Activated B cell treated with CpG ODN at 0.5 μM for 24 hours (primary cell): Measurements from ENCODE around the gene TNFSF12. TPM values are rescaled to one million over a fixed set of nuclear protein-coding genes. Genes with fewer than 3 reads are reported as not detected.

Experiments used
- ATAC-seq: fragments of 200-7000 bp; cut with Tn5 transposase; one replicate; pipeline ENCODE4 v1.10.0; 2021; ENCODE audit warnings: low read depth, mild to moderate bottlenecking, moderate library complexity
- CTCF ChIA-PET: fragments of 350-600 bp; sonication (Branson Sonifier 250); formaldehyde crosslinking; loops from one replicate; lab custom pipeline; 2021; ENCODE audit warnings: antibody characterized with exemption; lab: Charles Lee
- POLR2A ChIA-PET: fragments of 350-600 bp; sonication (Branson Sonifier 250); formaldehyde crosslinking; loops from one replicate; lab custom pipeline; 2021; ENCODE audit warnings: antibody characterized with exemption; lab: Charles Lee
- DNase-seq: peaks from one replicate; pipeline ENCODE4 v3.0.0; 2022
- H3K27ac Mint-ChIP-seq: one replicate; pipeline ENCODE4 v1.8.0; 2020; ENCODE audit warnings: mixed read lengths
- H3K27me3 Mint-ChIP-seq: one replicate; pipeline ENCODE4 v1.8.0; 2021; ENCODE audit warnings: mixed read lengths
- H3K36me3 Mint-ChIP-seq: one replicate; pipeline ENCODE4 v1.8.0; 2021; ENCODE audit warnings: low read depth, mixed read lengths
- H3K4me1 Mint-ChIP-seq: one replicate; pipeline ENCODE4 v1.8.0; 2021; ENCODE audit warnings: mixed read lengths
- H3K4me3 Mint-ChIP-seq: one replicate; pipeline ENCODE4 v1.8.0; 2020; ENCODE audit warnings: mild to moderate bottlenecking, mixed read lengths
- H3K9me3 Mint-ChIP-seq: one replicate; pipeline ENCODE4 v1.8.0; 2020; ENCODE audit warnings: mixed read lengths
- intact Hi-C: fragments of 100-400 bp; cut with micrococcal nuclease; formaldehyde crosslinking; loops from one replicate; pipeline ENCODE4 v1.15.1; 2024
- total RNA-seq: library from RNA; stranded (reverse); gene quantifications from 2 replicates; pipeline ENCODE4 v1.2.3, GENCODE V29; 2022
- TF ChIP-seq, protein P1 (sequence below): fragments of 200-600 bp; IDR thresholded peaks from one replicate; pipeline ENCODE4 v1.8.0; 2022; ENCODE audit warnings: antibody characterized with exemption, mild to moderate bottlenecking

TNFSF12 gene
- total RNA-seq, 1 donor from 2014 or later = 30.7 TPM

DNA sequence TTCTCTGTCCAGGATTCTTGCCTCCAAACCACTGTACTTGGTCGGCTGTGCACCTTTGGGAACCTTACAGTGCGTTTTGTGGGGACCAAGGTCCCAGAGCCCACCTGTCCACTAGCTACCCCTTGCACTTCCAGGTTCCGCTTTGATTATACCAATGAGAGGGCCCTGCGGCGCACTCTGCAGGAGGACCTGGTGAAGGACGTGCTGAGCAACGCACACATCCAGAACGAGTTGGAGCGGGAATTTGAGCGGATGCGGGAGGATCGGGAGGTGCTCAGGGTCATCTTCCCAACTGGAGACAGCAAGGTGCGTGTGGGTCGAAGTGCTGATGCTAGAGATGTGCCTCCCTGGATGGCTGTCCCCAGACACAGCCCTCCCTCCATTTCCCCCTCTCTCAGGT lies 45.9 kb upstream of the TNFSF12 start:
- no peak for ATAC-seq
- TF ChIP-seq, protein P1, sequence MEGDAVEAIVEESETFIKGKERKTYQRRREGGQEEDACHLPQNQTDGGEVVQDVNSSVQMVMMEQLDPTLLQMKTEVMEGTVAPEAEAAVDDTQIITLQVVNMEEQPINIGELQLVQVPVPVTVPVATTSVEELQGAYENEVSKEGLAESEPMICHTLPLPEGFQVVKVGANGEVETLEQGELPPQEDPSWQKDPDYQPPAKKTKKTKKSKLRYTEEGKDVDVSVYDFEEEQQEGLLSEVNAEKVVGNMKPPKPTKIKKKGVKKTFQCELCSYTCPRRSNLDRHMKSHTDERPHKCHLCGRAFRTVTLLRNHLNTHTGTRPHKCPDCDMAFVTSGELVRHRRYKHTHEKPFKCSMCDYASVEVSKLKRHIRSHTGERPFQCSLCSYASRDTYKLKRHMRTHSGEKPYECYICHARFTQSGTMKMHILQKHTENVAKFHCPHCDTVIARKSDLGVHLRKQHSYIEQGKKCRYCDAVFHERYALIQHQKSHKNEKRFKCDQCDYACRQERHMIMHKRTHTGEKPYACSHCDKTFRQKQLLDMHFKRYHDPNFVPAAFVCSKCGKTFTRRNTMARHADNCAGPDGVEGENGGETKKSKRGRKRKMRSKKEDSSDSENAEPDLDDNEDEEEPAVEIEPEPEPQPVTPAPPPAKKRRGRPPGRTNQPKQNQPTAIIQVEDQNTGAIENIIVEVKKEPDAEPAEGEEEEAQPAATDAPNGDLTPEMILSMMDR = no peak
- H3K27me3 Mint-ChIP-seq = no peaks in the 10 kb centered on the region

DNA sequence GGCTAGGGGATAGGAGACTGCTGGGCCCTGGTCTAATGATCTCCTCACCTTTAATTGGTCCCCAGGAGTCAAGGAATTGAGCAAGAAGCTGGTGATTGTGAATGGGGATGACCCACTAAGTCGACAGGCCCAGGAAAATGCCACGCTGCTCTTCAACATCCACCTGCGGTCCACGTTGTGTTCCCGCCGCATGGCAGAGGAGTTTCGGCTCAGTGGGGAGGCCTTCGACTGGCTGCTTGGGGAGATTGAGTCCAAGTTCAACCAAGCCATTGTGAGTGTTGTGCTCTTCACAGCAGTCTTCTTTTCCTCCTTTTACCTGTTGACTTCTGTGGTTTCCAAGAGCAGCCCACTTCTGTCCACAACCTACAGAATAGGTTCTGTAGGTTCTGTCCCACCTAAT lies 45.3 kb upstream of the TNFSF12 start:
- TF ChIP-seq, protein P1 = no peak
- no peak overlapping the region for H3K27ac Mint-ChIP-seq
- ChIA-PET POLR2A (no interaction called here), CTCF (interaction anchor here (0.8 to 1.6 kb wide), 4 partner anchors 9 to 147 kb away, joined by 3 to 9 read pairs (median 5); no protein-coding TSS in a partner anchor)
- no peaks in the 10 kb centered on the region for H3K27me3 Mint-ChIP-seq
- ATAC-seq (no peak), DNase-seq (no peak)
- H3K9me3 Mint-ChIP-seq = no peaks in the 10 kb centered on the region
- no peaks in the 10 kb centered on the region for H3K4me1 Mint-ChIP-seq
- intact Hi-C loops = no loop called here
- no peak overlapping the region for H3K4me3 Mint-ChIP-seq
- peaks cover 86% of the 10 kb centered on the region for H3K36me3 Mint-ChIP-seq

More for the DNA sequence above, 45.9 kb upstream of the TNFSF12 start:
- Mint-ChIP-seq H3K36me3 (peaks cover 86% of the 10 kb centered on the region), H3K4me3 (no peak overlapping the region), H3K4me1 (no peaks in the 10 kb centered on the region), H3K27ac (no peak overlapping the region), H3K9me3 (no peaks in the 10 kb centered on the region)
- POLR2A ChIA-PET = interaction anchor here (0.8 kb wide), 1 partner anchor 76 kb away, joined by 3 read pairs; the partner anchor contains the start of gene CD68
- CTCF ChIA-PET = interaction anchor here (1.0 to 1.6 kb wide), 4 partner anchors 10 to 147 kb away, joined by 3 to 9 read pairs (median 6); no protein-coding TSS in a partner anchor
- DNase-seq = no peak
- intact Hi-C loops = no loop called here

DNA sequence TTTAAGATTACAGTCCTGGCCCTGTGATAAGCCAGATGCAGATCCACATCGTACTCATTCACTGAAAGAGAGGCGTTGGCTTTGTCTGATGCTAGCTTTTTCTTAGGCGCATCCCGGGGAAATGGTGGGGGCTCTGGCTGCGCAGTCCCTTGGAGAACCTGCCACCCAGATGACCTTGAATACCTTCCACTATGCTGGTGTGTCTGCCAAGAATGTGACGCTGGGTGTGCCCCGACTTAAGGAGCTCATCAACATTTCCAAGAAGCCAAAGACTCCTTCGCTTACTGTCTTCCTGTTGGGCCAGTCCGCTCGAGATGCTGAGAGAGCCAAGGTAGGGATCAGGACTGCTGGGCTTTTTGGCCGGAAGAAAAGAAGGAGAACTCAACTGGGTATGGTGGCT lies 40.7 kb upstream of the TNFSF12 start:
- ChIA-PET CTCF (interaction anchor here (1.2 to 1.8 kb wide), 3 partner anchors 14 to 71 kb away, joined by 3 to 8 read pairs (median 3); partner anchors contain the start of gene SENP3), POLR2A (no interaction called here)
- no peak for DNase-seq
- ATAC-seq = no peak
- H3K27me3 Mint-ChIP-seq = no peaks in the 10 kb centered on the region
- H3K4me3 Mint-ChIP-seq = no peak overlapping the region
- intact Hi-C loops = no loop called here
- TF ChIP-seq, protein P1 = no peak
- H3K36me3 Mint-ChIP-seq = peaks cover 91% of the 10 kb centered on the region
- H3K4me1 Mint-ChIP-seq = no peaks in the 10 kb centered on the region
- H3K27ac Mint-ChIP-seq = no peak overlapping the region
- H3K9me3 Mint-ChIP-seq = no peaks in the 10 kb centered on the region

DNA sequence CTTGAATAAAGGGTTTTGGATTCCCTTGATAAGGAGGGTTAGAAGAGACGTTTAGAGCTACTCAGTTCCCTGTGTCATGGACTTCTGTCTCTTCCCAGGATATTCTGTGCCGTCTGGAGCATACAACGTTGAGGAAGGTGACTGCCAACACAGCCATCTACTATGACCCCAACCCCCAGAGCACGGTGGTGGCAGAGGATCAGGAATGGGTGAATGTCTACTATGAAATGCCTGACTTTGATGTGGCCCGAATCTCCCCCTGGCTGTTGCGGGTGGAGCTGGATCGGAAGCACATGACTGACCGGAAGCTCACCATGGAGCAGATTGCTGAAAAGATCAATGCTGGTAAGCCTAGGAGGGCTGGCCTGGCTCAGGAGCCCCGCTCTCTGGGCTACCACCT lies 40.0 kb upstream of the TNFSF12 start:
- no peak for ATAC-seq
- ChIA-PET CTCF (interaction anchor here (1.8 kb wide), 1 partner anchor 52 kb away, joined by 8 read pairs; the partner anchor contains the start of gene SENP3), POLR2A (no interaction called here)
- H3K4me1 Mint-ChIP-seq = no peaks in the 10 kb centered on the region
- intact Hi-C loops = no loop called here
- no peaks in the 10 kb centered on the region for H3K9me3 Mint-ChIP-seq
- H3K27me3 Mint-ChIP-seq = no peaks in the 10 kb centered on the region
- no peak overlapping the region for H3K4me3 Mint-ChIP-seq
- peaks cover 91% of the 10 kb centered on the region for H3K36me3 Mint-ChIP-seq
- DNase-seq = no peak
- no peak overlapping the region for H3K27ac Mint-ChIP-seq
- TF ChIP-seq, protein P1 = no peak

DNA sequence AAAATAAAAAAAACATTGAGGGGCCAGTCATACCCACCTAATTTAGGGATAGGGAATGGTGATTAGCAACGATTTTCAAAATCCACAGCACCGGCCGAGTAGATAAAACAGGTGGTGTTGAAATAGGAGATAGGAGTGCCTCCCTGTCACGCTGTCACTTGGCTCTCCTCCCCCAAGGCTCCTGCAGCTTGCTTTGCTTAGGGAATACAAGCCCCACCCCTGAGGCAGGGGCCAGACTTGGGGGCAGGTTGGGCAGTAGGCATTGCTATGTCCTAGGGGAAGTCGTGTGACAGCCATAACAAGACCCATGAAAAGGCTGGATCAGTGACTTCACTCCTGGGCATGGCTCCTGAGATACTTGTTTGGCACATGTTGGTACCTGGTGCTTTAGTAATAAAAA lies 38.9 kb upstream of the TNFSF12 start:
- no peaks in the 10 kb centered on the region for H3K4me1 Mint-ChIP-seq
- no peak overlapping the region for H3K27ac Mint-ChIP-seq
- ATAC-seq = no peak
- peaks cover 95% of the 10 kb centered on the region for H3K36me3 Mint-ChIP-seq
- ChIA-PET CTCF (interaction anchor here (0.6 to 1.8 kb wide), 2 partner anchors 49 to 51 kb away, joined by 3 to 8 read pairs; partner anchors contain the start of genes SENP3 and TNFSF13), POLR2A (no interaction called here)
- TF ChIP-seq, protein P1 = no peak
- H3K4me3 Mint-ChIP-seq = no peak overlapping the region
- intact Hi-C loops = no loop called here
- no peaks in the 10 kb centered on the region for H3K27me3 Mint-ChIP-seq
- no peak for DNase-seq
- H3K9me3 Mint-ChIP-seq = no peaks in the 10 kb centered on the region
